Stimulated activated CD4-positive, alpha-beta T cell treated with anti-CD3 and anti-CD28 coated beads, Interleukin-1b, Interleukin-23, amount 100 ng/mL, for 1 hour (primary cell): ENCODE measurements around the gene CCDC121.
"Not testable (repeated sequence)": the region's sequence is repeated elsewhere in the genome, so short reads cannot be mapped to it uniquely, and the experiment has no call there.

Experiments
- DNase-seq, 2 donors: peaks; one replicate each; pipeline ENCODE4 v3.0.0-alpha.2; 2020; ENCODE audit warnings: low read depth in 2 of 2

Gene CCDC121

DNA sequence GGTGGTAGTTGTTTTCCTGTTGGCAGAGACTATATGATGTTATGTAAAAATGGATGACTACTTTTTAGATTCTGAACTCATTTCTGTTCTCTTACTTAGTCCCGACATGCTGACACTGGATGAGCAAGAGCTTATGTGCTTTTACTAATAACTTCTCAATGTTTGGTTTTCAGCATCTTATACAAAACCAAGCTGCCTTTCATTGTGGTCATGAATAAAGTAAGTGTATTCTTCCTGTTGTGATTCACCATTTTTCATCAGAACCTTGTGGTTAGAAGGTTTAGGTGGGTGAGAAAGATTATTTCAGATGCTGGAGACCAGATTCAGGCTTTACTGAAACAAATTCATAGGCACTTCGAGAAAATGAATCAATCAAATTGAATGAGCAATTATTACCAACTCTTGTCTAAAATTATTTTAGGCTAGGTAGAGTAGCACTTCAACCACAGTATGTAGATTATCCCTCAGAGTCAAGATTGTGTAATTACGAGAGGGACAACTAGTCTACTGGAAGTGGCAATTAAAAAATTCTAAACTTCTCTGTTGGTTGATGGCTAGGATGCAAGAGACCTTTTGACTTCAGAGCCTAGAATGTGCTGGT, 9.3 kb upstream of the CCDC121 start:
- DNase-seq: no peak

DNA sequence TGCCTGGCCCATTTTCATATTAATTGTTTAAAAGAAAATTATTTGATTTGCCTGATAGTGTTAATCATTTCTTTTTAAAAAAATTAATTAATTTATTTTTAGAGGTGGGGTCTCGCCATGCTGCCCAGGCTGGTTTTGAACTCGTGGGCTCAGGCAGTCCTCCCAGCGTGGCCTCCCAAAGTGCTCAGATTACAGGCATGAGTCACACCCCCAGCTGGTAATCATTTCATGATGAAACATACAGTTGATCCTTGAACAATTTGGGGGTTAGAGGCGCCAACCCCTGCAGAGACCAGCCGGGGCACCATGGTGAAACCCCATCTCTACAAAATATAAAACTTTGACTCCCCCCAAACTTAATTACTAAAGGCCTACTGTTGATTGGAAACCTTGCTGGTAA, 8.0 kb upstream of the CCDC121 start:
- DNase-seq: no peak

DNA sequence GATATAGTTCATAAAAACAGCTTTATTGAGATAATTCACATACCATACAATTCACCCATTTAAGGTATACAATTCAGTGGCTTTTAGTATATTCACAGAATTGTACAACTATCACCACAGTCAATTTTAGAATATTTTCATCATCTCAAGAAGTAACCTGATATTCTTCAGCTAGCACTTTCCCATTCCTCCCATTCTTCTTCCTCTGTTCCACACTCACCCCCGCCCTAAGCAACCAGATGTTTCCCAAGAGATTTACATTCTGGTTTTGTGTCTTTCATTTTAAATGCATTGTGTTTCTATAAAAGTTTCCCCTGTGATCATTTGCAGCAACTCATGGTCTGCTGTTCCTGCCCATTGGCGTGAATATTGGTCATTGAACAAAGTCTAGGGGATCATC, 5.5 kb upstream of the CCDC121 start:
- DNase-seq: no peak

DNA sequence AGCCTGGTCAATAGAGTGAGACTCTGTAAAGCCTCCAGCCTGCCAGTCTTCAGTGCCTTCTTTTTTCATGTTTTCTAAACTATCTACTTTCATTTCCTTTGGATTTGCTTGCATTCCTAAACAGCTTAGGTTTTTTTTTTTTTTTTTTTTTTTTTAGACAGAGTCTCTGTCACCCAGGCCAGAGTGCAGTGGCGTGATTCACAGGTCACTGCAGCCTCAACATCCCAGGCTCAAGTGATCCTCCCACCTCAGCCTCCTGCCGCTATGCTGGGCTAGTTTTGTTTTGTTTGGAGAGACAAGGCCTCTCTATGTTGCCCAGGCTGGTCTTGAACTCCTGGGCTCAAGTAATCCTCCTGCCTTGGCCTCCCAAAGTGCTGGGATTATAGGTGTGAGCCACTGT, 1.4 kb upstream of the CCDC121 start:
- DNase-seq: not testable (repeated sequence)

DNA sequence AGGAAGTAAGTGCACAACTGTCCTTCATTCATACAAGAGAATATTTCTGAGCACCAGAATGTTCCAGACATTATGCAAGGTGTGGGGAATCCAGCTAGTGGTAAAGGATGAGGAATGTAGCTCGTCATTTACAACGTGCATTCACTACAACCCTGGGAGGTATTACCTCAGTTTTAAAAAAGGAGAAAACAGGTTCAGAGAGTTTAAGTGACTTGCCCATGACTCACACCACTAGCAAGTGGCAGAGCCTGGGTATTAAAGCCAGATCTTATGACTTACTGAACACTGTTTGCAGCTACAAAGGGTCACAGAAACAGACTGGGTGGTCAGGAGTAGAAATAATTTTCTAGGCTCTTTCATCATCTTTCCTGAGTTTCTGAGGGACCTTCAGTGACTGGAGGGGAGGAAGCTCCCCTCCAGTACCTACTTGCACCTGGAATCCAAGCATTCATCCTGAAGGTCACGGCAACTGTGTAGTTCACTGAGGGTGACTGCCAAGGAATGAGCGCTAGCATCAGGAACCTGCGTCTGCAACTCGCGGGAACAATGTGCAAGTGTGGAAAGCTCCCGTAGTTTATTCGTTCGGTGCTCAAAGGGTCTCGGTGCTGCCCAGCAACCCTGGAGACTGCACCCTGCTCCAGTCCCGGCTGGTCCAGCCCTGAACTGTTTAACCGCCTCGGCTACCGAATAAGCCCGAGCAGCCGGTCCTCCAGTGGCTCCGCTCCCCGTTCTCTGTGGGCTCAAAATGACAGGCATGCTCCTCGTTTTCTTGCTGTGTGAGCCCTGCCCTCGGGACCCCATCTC, 647 bp downstream of the CCDC121 start:
- no peak for DNase-seq

DNA sequence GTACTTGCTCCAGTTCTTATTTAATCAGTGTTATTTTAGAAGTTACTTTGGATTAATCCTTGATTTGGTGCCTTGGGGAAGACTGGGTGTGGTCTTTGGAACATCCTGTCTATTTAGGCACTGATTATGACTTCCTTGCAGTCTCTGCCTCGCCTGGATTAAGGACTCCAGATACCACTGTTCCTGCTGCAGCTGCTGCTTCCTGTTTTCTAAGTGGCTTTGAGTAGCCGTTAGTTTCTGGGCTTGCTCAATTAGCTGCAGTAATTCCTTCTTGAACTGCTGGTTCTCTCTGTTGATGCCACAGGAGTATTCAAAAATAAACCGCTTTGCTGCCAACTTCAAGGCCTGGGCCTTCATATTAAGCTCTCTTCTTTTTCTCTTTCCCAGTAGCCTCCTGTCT, 1.9 kb downstream of the CCDC121 start:
- DNase-seq: not testable (repeated sequence)

DNA sequence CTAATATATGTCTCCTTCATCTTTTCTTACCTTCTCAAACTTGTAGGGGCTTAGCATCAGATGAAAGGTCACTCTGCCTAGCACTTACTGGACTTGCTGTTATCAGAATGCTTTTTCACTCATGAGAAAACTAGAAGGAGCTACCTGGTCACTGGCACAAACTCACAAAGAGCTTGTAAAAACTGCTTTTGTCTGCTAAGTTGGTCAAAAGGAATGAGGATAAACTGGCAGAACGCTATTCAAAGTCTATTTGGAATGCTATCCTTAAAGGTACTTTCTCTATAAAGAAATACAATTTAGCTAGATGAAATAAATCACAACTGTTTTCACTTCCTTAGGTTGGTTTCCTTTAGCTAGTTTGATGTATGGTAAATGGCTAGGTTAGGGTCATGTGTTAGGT, 2.5 kb downstream of the CCDC121 start:
- not testable (repeated sequence) for DNase-seq

DNA sequence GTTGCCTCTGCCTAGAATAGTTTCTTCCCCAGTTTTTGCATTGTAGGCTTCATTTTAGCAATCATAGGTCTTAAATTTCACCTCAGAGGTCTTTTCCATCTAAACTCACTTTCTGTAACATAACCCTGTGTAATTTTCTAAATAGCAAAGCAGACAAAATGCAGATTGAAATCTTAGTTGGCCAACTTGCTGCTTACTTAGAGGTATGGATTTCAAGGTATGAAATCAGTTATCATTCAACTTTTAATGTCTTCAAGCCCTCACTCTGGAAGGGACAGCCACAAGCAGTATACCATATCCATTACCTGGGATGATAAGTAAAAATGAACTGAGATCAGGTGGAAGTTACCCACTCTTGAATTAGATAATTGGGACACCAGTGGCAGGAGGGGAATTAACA, 3.9 kb downstream of the CCDC121 start:
- DNase-seq: no peak

DNA sequence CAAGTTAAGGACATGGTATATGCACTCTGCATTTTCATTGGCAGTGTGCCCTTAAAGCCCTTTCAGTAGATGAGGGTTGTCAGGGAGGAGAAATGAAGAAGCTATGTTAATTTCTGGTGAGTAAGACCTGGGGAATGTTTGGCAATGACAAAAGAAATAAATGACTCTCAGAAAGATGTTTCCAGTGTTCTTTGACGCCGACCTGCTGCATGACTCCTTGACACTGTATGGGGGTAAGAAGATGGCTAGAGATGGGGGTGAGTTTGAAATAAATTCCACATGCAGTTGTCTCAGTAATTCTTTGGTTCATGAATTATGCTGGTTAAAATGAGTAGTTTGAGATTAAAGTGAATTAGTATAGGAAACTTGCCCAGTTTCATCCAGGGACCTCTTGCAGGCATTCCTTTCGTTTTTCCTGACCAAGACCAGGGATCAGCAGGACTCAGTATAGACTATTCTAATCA, 5.9 kb downstream of the CCDC121 start:
- DNase-seq: no peak

DNA sequence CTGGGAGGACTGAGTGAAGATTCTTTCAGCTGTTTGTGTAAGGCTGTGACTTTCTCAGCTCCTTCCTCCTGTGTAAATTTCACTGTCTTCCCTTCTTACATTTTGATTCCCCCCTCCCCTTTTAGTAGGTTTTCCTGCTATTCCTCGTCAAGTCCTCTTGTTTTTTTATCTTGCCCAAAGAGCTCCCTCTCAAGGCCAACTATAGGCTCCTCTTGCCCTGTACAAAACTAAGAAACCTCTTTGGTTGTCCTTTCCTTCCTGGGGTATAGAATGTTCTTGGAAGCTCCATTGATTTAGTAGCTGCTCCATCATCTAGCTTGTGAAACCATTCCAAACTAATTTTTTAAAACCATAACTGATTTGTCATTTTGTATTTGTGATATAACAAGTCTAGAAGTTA, 7.3 kb downstream of the CCDC121 start:
- DNase-seq: no peak

DNA sequence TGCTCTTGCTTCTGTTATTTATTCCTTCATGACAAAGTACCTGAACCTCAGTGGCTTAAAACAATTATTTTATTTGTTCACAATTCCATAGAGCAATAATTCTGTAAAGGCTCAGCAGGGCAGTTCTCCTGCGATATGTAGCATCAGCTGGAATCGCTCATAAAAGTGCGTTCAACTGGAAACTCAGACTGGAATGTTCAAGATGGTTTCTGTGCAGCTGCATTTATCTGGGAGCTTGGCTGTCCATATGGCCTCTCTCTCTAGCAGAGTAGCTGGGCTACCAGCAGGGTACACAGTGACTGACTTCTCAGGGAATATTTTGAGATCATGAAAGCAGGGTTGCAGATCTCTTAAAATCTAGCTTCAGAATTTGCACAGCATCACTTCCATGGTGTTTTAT, 13.5 kb downstream of the CCDC121 start:
- DNase-seq: no peak

DNA sequence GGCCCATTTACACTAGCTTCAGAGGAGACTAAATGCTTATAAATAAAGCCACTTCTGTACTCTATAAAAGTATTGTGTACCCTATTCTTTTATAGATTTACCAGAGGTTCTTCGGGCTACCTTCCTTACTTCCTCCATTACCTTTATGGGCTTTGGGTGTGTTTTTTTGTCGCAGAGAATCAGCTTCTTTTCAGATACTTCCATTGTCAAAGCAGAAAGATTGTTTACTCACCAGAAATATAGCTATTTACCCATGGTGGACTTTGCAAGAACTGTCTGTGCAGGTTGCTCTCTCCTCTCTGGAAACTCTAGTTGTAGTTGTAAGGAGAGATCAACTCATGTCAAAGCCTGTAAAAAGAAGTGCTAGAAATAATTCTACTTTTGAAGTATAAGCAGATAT, 14.8 kb downstream of the CCDC121 start:
- no peak for DNase-seq

DNA sequence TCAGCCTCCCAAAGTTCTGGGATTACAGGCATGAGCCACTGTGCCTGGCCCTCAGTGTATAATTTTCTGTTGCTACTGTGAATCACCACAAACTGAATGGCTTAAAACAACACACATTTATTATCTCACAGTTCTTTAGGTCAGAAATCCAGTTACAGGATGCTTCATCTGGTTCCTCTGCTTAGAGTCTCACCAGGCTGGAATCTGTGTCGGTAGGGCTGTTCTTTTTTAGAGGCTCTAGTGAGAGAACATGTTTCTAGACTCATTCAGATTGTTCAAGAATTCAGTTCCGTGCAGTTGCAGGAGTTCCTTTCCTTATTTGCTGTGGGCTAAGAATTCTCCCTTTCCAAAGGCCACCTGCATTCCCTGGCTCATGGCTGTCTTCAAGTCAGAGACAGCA, 22.2 kb downstream of the CCDC121 start:
- DNase-seq: no peak

DNA sequence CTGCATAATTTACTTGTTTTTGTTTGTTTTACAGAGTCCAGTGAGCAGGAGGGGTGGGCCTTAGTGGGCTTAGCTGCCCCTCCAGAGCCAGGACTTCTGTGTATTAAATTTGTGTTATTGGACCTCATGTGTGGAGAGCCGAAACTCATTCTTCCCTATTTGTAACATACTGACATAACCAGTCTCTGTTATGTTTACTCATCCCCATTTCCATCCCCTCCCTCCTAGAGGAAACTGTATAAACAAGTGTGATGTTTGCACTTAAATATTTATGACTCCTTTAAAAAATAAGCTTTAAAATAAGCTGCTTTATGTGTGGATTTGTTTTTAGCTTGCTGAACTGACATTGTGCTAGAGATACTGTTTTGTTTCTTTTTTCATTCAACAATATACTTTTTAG, 32.2 kb downstream of the CCDC121 start:
- no peak for DNase-seq

DNA sequence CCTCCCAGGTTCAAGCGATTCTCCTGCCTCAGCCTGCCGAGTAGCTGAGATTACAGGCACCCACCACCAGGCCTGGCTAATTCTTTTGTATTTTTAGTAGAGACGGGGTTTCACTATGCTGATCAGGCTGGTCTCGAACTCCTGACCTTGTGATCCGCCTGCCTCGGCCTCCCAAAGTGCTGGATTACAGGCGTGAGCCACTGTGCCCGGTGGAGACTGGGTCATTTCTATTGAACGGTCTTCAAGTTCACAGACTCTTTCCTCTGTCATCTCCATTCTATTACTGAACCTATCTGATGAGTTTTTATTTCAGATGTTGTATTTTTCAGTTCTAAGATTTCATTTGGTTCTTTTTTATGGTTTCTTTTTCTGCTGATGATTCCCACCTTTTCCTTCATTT, 33.4 kb downstream of the CCDC121 start:
- not testable (repeated sequence) for DNase-seq

DNA sequence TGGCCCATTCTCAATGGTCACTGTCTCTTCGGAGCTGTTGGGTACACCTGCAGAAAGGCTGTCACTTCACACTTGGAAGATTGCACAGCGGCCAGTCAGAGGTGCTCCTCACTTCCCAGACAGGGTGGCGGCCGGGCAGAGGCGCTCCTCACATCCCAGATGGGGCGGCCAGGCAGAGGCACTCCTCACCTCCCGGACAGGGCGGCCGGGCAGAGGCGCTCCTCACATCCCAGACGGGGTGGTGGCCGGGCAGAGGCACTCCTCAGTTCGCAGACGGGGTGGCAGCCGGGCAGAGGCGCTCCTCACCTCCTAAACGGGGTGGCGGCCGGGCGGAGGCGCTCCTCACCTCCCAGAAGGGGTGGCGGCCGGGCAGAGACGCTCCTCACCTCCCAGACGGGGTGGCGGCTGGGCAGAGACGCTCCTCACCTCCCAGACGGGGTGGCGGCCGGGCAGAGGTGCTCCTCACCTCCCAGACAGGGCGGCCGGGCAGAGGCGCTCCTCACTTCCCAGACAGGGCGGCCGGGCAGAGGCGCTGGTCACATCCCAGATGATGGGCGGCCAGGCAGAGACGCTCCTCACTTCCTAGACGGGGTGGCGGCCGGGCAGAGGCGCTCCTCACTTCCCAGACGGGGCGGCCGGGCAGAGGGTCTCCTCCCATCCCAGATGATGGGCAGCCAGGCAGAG, 34.6 kb downstream of the CCDC121 start:
- DNase-seq: not testable (repeated sequence)

DNA sequence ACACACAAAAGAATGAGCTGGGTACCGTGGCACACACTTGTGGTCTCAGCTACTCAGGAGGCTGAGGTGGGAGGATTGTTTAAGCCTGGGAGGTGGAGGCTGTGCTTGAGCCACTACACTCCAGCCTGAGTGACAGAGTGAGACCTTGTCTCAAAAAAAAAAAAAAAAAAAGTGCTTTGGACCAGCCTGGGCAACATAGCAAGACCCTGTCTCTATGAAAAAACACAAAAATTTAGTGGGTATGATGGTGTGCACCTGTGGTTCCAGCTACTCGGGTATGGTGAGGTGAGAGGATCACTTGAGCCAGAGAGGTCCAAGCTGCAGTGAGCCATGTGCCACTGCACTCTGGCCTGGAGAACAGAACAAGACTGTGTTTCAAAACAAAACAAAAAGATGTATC, 35.6 kb downstream of the CCDC121 start:
- DNase-seq: no peak

DNA sequence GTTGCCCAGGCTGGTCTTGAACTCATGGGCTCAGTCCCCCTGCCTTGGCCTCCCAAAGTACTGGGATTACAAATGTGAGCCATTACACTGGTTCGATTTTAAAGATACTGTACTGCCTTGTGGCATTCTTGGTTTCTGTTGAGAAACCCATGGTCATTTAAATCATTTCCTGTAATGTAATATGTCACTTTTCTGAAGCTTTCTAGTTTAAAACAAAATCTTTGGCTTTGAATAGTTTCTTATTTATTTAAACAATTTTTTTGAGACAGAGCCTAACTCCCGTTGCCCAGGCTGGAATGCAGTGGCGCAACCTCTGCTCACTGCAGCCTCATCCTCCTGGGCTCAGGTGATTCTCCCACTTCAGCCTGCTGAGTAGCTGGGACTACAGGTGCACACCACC, 37.1 kb downstream of the CCDC121 start:
- DNase-seq: no peak

DNA sequence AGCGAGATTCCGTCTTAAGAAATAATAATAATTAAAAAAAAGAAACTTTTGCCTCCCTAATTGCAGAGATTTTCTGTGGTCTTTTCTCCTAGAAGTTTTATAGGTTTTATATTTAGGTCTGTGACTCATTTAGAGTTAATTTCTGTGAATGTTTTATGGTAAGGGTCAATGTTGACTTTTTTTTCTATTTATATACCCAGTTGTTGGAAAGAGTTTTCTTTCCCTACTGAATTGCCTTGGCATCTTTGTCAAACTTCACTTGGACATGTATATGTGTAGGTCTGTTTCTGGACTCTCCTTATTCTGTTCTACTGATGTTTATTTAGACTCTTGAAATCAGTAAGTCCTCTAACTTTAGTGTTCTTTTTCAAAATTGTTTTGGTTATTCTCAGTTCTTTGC, 40.5 kb downstream of the CCDC121 start:
- no peak for DNase-seq

DNA sequence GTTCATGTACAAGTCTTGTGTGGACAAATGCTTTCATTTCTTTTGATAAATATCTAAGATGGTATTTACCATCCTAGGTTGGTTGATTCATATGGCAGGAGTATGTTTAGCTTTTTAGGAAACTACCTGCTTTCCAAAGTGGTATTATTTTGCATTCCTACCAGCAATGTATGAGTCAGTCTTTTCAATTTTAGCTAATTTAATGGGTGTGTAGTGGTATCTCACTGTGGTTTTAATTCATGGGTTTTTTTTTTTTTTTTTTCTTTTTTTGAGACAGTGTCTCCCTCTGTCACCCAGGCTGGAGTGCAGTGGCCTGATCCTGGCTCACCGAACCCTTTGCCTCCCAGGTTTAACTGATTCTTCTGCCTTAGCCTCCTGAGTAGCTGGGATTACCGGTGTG, 41.8 kb downstream of the CCDC121 start:
- DNase-seq: no peak

DNA sequence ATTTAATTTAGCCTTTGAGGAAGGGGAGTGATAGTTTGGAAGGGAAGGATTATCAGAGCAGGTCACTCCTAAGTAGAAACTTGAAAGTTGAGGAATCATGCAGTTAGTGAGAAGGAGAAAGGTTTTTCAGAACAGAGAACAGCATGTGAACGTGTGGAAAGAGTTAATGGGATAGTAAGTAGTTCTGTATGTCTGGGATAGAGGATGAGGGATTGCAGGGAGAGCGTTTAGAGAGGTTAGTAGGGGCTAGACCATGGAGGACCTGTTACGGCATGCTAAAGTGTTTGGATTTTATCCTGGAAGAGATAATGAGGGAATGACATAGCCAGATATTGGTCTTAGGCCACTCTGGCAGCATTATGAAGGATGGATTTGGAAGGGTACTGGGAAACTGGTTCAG, 44.2 kb downstream of the CCDC121 start:
- no peak for DNase-seq

DNA sequence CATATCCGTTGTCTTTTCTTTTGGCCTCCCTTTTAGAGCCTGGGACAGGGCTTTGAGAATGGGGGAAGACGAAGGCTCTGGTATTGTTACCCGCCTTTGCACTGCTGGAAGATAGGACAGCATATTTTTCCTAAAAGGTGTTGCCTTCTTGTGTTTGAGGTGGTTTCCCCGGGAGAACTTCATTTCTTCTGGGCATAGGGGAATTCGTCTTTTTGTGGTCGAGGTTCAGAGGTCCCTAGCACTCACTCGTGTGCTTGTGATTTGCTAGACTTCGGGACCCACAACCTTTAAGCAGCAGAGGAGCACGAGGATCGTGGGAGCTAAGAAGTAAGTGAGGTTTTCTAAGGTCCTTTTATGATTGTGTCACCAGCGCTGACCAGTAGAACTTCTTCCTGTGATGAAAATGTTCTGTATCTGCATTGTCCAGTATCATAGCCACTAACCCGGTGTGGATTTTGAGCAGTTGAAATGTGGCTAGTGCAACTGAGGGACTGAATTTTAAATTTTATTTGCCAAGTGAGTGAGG, 45.4 kb downstream of the CCDC121 start:
- DNase-seq: no peak
